PFSK-1 (cell line): ENCODE measurements around the gene SF3A2.

ENCODE experiments used
- FOXP2 ChIP-seq: optimal IDR thresholded peaks from 2 replicates; pipeline ENCODE3; 2011; ENCODE audit warnings: borderline replicate concordance, control low read depth, inconsistent platforms; ENCODE audit not compliant: insufficient read depth; ENCODE audit errors: extremely low read length, extremely low read depth
- POLR2AphosphoS5 ChIP-seq: IDR thresholded peaks from 2 replicates; pipeline ENCODE4 v1.6.1; 2012; ENCODE audit warnings: low read depth, mild to moderate bottlenecking, control low read depth, low read length, moderate library complexity
- REST ChIP-seq, 2 experiments: IDR thresholded peaks; 2 replicates each; pipeline versions ENCODE4 v1.6.1 to v1.8.0; 2011 to 2012; ENCODE audit warnings: low read depth in 2 of 2, low read length in 2 of 2, control low read depth in 1 of 2, inconsistent platforms in 1 of 2, mild to moderate bottlenecking in 1 of 2, moderate library complexity in 1 of 2; ENCODE audit not compliant: insufficient read depth in 1 of 2
- SIN3A ChIP-seq: IDR thresholded peaks from 2 replicates; pipeline ENCODE4 v1.6.1; 2012; ENCODE audit warnings: mild to moderate bottlenecking, low read length, moderate library complexity, borderline replicate concordance; ENCODE audit not compliant: insufficient read depth
- TAF1 ChIP-seq: IDR thresholded peaks from 2 replicates; pipeline ENCODE4 v1.6.1; 2012; ENCODE audit warnings: low read length, control low read depth, borderline replicate concordance; ENCODE audit not compliant: insufficient read depth

SF3A2 gene

GRCh38 chr19:2230807-2231533 is 5.7 kb upstream of the SF3A2 start:
- TF ChIP-seq TAF1, result no peak
- no peak for TF ChIP-seq POLR2AphosphoS5
- TF ChIP-seq REST (IDR thresholded peaks at IDR 0.05; ENCODE audit: insufficient read depth in 1 of 2, low read depth in 2 of 2, low read length in 2 of 2), result no peak
- TF ChIP-seq FOXP2, result no peak
- no peak for TF ChIP-seq SIN3A

- TF ChIP-seq FOXP2 (no peak), REST (IDR thresholded peaks at IDR 0.05; ENCODE audit: insufficient read depth in 1 of 2, low read depth in 2 of 2, low read length in 2 of 2) (no peak), SIN3A (no peak), POLR2AphosphoS5 (no peak; the same call in 1 of the 2 replicates), TAF1 (no peak)
These were observed 4.9 kb upstream of the SF3A2 start for GRCh38 chr19:2231621-2232221.

- TF ChIP-seq REST (IDR thresholded peaks at IDR 0.05; ENCODE audit: insufficient read depth in 1 of 2, low read depth in 2 of 2, low read length in 2 of 2), result no peak
- TF ChIP-seq SIN3A, result no peak
- no peak for TF ChIP-seq TAF1
- no peak for TF ChIP-seq FOXP2
- peak; percentile 47 for TF ChIP-seq POLR2AphosphoS5
These were observed 4.1 kb upstream of the SF3A2 start for GRCh38 chr19:2232286-2233151.

- TF ChIP-seq FOXP2 (no peak), SIN3A (no peak), TAF1 (no peak), REST (IDR thresholded peaks at IDR 0.05; ENCODE audit: insufficient read depth in 1 of 2, low read depth in 2 of 2, low read length in 2 of 2) (no peak), POLR2AphosphoS5 (no peak)
These were observed 2.9 kb upstream of the SF3A2 start for GRCh38 chr19:2233601-2234280.
